Osteocyte (in vitro differentiated cells): ENCODE results near the gene WNT7B. TPM values are rescaled to one million over a fixed set of nuclear protein-coding genes. Genes with fewer than 3 reads are reported as not detected.

Experiments used
- DNase-seq: peaks from one replicate; pipeline ENCODE4 v3.0.0; 2021; ENCODE audit warnings: mixed read lengths; ENCODE audit not compliant: unreplicated experiment; ENCODE audit errors: extremely low spot score
- H3K27ac Mint-ChIP-seq: one replicate; pipeline ENCODE4 v1.8.0; 2021; ENCODE audit warnings: mild to moderate bottlenecking, mixed read lengths; ENCODE audit not compliant: unreplicated experiment
- H3K27me3 Mint-ChIP-seq: one replicate; pipeline ENCODE4 v1.8.0; 2021; ENCODE audit warnings: mixed read lengths; ENCODE audit not compliant: unreplicated experiment
- H3K36me3 Mint-ChIP-seq: one replicate; pipeline ENCODE4 v1.8.0; 2021; ENCODE audit warnings: mixed read lengths; ENCODE audit not compliant: unreplicated experiment
- H3K4me1 Mint-ChIP-seq: one replicate; pipeline ENCODE4 v1.8.0; 2021; ENCODE audit warnings: mixed read lengths; ENCODE audit not compliant: unreplicated experiment
- H3K4me3 Mint-ChIP-seq: one replicate; pipeline ENCODE4 v1.8.0; 2021; ENCODE audit warnings: mild to moderate bottlenecking, moderate library complexity, mixed read lengths; ENCODE audit not compliant: unreplicated experiment
- H3K9me3 Mint-ChIP-seq: one replicate; pipeline ENCODE4 v1.8.0; 2021; ENCODE audit warnings: mixed read lengths; ENCODE audit not compliant: unreplicated experiment
- CTCF ChIP-seq: fragments of 200-600 bp; sonication (generic); IDR thresholded peaks from 2 replicates; pipeline ENCODE4 v1.5.0; 2021; ENCODE audit warnings: antibody characterized with exemption, mild to moderate bottlenecking, moderate library complexity
- total RNA-seq: library from RNA; stranded (reverse); gene quantifications from 2 replicates; pipeline ENCODE4 v1.2.1, GENCODE V29; 2021

WNT7B gene
- total RNA-seq, 1 donor from 2014 or later, result 2.3 TPM

DNA sequence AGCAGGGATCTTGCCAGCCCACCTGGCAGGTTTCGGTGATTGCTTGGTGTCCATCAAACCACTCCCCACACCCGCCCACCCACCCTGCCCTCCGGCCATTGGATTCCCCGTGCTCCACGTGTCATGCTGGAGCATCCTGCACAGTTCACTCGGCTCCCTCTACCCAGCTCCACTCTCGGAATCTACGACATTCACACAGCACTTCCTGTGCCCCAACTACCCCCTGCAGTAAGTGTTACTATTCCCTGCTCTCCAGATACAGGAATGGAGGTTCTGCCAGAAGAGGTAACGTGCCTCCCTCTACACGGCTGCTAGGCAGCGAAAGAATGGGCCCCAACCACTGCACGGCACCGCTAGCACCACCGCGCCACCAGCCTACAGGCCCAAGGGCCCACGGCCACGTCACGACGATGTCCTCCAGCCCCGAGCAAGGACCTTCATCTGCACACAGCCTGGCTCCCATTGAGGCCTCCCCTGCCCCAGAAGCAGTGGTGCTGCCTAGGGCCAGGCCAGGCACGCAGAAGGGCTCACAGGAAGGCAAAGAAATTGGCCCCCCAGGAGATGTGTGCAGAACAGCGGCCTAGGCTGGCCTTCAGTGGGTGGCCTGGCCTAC, 27.6 kb downstream of the WNT7B start:
- Mint-ChIP-seq H3K36me3 (no peaks in the 10 kb centered on the region), H3K4me3 (no peak overlapping the region), H3K9me3 (no peaks in the 10 kb centered on the region), H3K27ac (no peak overlapping the region), H3K4me1 (peaks cover 30% of the 10 kb centered on the region), H3K27me3 (no peaks in the 10 kb centered on the region)
- no peak for TF ChIP-seq CTCF
- DNase-seq, result no peak

DNA sequence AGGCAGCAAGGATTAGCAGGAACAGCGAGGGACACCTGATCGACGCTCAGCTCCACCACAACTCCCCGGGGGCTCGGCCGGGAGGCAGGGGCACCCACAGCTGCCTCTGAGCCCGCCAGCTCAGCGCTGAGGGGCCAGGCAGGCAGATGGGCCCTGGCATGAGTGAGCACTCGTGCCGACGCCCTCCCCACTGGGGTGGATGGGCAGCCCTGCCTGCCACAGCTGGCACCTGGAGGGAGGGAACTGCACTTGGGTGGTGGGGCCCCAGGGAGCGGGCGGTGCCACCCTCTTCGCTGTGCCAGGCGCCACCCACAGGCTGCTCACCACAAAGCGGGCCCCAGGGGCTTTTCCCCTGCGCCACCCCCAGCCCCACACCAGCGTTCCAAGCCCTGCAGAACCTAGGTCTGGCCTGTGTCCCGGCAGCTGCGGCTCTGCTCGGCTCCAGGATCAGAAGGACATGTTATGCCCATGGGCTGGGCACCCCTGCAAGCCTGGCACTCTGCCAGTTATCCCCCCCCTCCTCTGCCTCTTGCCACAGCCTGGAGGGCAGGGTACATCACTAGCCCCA, 28.8 kb downstream of the WNT7B start:
- Mint-ChIP-seq H3K4me1 (peaks cover 26% of the 10 kb centered on the region), H3K27ac (no peak overlapping the region), H3K4me3 (no peak overlapping the region), H3K27me3 (no peaks in the 10 kb centered on the region), H3K36me3 (no peaks in the 10 kb centered on the region), H3K9me3 (no peaks in the 10 kb centered on the region)
- DNase-seq, result no peak
- TF ChIP-seq CTCF, result no peak

DNA sequence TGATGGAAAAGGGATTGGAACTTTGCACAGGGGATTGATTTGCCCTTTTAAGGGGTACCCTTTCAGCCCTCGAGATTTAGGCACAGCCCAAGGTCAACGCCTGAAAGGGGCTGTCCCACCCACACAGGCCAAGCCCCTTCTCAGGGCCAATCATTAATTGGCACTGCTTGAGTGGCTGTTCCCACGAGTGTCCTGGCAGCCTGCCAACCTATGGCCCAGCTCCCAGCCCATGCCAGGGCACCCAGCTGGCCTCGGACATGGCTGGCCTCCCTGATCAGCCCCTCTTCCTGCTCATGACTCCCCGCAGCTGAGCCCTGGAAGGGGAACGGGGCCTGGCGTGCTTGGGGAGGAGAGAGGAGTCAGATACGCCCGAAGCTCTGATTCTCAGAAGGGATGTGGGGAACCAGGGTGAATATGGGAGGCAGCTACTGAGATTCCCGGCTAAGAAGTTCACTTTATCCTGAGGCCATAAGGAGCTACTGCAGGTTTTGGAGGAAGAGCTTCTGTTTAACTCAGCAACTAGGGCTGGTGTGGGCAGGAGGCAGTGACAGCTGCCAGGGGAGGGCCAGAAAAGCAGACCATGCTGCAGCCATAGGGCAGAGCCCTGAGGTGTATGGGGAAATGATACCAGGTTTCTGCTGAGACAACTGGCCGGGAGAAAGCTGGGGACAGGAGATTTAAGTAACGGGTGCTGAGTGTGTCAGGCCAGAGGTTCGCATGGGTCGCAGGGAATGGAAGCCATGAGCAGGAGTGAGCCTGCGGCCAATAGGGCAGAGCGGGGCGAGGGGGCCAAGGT, 30.0 kb downstream of the WNT7B start:
- Mint-ChIP-seq H3K4me3 (no peak overlapping the region), H3K27me3 (no peaks in the 10 kb centered on the region), H3K36me3 (no peaks in the 10 kb centered on the region), H3K4me1 (peaks cover 18% of the 10 kb centered on the region), H3K27ac (no peak overlapping the region), H3K9me3 (no peaks in the 10 kb centered on the region)
- no peak for TF ChIP-seq CTCF
- DNase-seq, result no peak

- Mint-ChIP-seq H3K4me1 (peaks cover 11% of the 10 kb centered on the region), H3K27ac (no peak overlapping the region), H3K9me3 (no peaks in the 10 kb centered on the region), H3K36me3 (no peaks in the 10 kb centered on the region), H3K27me3 (peaks cover 3% of the 10 kb centered on the region), H3K4me3 (no peak overlapping the region)
- no peak for DNase-seq
- no peak for TF ChIP-seq CTCF
Observed at GRCh38 chr22:45945621-45946106, 31.3 kb downstream of the WNT7B start.
